Keratinocyte (primary cell): ENCODE results near the gene NYNRIN.

Source experiments
- EZH2 ChIP-seq: IDR thresholded peaks from one replicate; pipeline ENCODE4 v1.6.1; 2012; ENCODE audit warnings: inconsistent platforms, mild to moderate bottlenecking, low read length, moderate library complexity
- TF ChIP-seq, protein P1 (sequence below), 3 experiments: IDR thresholded peaks in 1 of 3; conservative IDR thresholded peaks in 1 of 3; optimal IDR thresholded peaks in 1 of 3; 2 replicates in 2 of 3; 3 replicates in 1 of 3; pipeline versions ENCODE3 to v1.5.1; 2011; ENCODE audit warnings: low read length in 3 of 3, mild to moderate bottlenecking in 3 of 3, moderate library complexity in 2 of 3, control low read depth in 1 of 3, inconsistent platforms in 1 of 3; ENCODE audit not compliant: insufficient read depth in 2 of 3; ENCODE audit errors: extremely low read depth in 1 of 3

DNA sequence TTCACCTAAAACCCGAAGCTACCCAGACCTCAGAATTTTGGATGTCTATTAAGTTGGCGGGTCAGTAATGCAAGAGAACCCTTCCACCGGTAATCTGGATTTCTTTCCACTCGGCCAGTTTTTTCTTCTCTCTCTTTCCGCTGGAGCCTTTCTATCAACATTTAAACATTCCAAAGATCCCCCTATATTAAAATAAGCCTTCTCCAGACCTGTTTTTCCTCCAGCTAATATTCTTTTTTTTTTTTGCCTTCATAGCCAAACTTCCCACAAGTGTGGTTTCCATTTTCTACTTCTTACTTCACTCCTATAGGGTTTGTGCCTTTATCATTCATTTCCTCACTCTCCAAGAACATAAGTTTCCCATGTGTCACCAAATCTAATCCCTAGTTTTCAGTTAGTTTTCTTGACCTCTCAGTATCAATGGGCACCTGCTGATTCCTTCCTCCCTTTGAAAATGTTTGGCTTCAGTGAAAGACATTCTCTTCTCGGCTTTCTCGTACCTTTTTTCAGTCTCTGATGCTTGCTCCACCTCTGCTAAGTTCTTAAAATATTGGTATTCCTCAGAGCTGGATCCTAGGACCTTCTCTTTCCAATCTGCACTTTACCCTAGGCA is 44.4 kb downstream of the NYNRIN start:
- TF ChIP-seq, protein P1, sequence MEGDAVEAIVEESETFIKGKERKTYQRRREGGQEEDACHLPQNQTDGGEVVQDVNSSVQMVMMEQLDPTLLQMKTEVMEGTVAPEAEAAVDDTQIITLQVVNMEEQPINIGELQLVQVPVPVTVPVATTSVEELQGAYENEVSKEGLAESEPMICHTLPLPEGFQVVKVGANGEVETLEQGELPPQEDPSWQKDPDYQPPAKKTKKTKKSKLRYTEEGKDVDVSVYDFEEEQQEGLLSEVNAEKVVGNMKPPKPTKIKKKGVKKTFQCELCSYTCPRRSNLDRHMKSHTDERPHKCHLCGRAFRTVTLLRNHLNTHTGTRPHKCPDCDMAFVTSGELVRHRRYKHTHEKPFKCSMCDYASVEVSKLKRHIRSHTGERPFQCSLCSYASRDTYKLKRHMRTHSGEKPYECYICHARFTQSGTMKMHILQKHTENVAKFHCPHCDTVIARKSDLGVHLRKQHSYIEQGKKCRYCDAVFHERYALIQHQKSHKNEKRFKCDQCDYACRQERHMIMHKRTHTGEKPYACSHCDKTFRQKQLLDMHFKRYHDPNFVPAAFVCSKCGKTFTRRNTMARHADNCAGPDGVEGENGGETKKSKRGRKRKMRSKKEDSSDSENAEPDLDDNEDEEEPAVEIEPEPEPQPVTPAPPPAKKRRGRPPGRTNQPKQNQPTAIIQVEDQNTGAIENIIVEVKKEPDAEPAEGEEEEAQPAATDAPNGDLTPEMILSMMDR (optimal IDR thresholded peaks at IDR 0.05 in 1 of 3, IDR thresholded peaks at IDR 0.05 in 1 of 3, conservative IDR thresholded peaks at IDR 0.05 in 1 of 3; ENCODE audit: extremely low read depth in 1 of 3, insufficient read depth in 2 of 3, low read length in 3 of 3), result no peak
- no peak for TF ChIP-seq EZH2
